Endothelial cell (in vitro differentiated cells): ENCODE data around the gene HIRIP3. TPM values are rescaled to one million over a fixed set of nuclear protein-coding genes. Genes with fewer than 3 reads are reported as not detected.
A peak's percentile ranks its signal among the peaks of the same experiment; 100 is the strongest.
"Not testable (repeated sequence)": the region's sequence is repeated elsewhere in the genome, so short reads cannot be mapped to it uniquely, and the experiment has no call there.

Experiments
- DNase-seq: peaks from one replicate; pipeline ENCODE4 v3.0.0; 2021; ENCODE audit warnings: low spot score
- H3K27ac Mint-ChIP-seq: one replicate; pipeline ENCODE4 v1.8.0; 2021; ENCODE audit warnings: mixed read lengths, inconsistent platforms; ENCODE audit not compliant: unreplicated experiment
- H3K27me3 Mint-ChIP-seq: one replicate; pipeline ENCODE4 v1.8.0; 2021; ENCODE audit warnings: mild to moderate bottlenecking, moderate library complexity, mixed read lengths, inconsistent platforms; ENCODE audit not compliant: unreplicated experiment
- H3K36me3 Mint-ChIP-seq: one replicate; pipeline ENCODE4 v1.8.0; 2021; ENCODE audit warnings: mild to moderate bottlenecking, low read depth, mixed read lengths, inconsistent platforms; ENCODE audit not compliant: unreplicated experiment
- H3K4me1 Mint-ChIP-seq: one replicate; pipeline ENCODE4 v1.8.0; 2021; ENCODE audit warnings: mild to moderate bottlenecking, mixed read lengths, inconsistent platforms; ENCODE audit not compliant: unreplicated experiment
- H3K4me3 Mint-ChIP-seq: one replicate; pipeline ENCODE4 v1.8.0; 2021; ENCODE audit warnings: mild to moderate bottlenecking, mixed read lengths, inconsistent platforms; ENCODE audit not compliant: unreplicated experiment
- H3K9me3 Mint-ChIP-seq: one replicate; pipeline ENCODE4 v1.8.0; 2021; ENCODE audit warnings: mixed read lengths, inconsistent platforms; ENCODE audit not compliant: unreplicated experiment
- CTCF ChIP-seq: fragments of 200-600 bp; sonication (generic); IDR thresholded peaks from one replicate; pipeline ENCODE4 v1.5.0; 2021; ENCODE audit warnings: antibody characterized with exemption; ENCODE audit not compliant: unreplicated experiment
- total RNA-seq: library from RNA; stranded (reverse); fragmentation: NEBNext Ultra II Directional; extraction: Animal tissue kit (Norgen Biotek cat#: 25700); gene quantifications from one replicate; pipeline ENCODE4 v1.2.1, GENCODE V29; 2021; ENCODE audit not compliant: unreplicated experiment

HIRIP3 gene
- total RNA-seq, 1 donor from 2014 or later = 5.2 TPM

GRCh38 chr16:30017277-30017656, 21.9 kb upstream of the HIRIP3 start:
- no peak for DNase-seq
- H3K36me3 Mint-ChIP-seq = peaks cover 4% of the 10 kb centered on the region
- H3K27ac Mint-ChIP-seq = no peak overlapping the region
- H3K9me3 Mint-ChIP-seq = no peaks in the 10 kb centered on the region
- no peak for TF ChIP-seq CTCF
- no peak overlapping the region for H3K4me3 Mint-ChIP-seq
- peaks cover 3% of the 10 kb centered on the region for H3K4me1 Mint-ChIP-seq
- peaks cover 9% of the 10 kb centered on the region for H3K27me3 Mint-ChIP-seq

GRCh38 chr16:30016555-30017276, 21.3 kb upstream of the HIRIP3 start:
- no peak for TF ChIP-seq CTCF
- Mint-ChIP-seq H3K4me1 (peaks cover 8% of the 10 kb centered on the region), H3K27me3 (peaks cover 15% of the 10 kb centered on the region), H3K27ac (no peak overlapping the region), H3K36me3 (peaks cover 8% of the 10 kb centered on the region), H3K9me3 (no peaks in the 10 kb centered on the region), H3K4me3 (no peak overlapping the region)
- DNase-seq = no peak

DNA sequence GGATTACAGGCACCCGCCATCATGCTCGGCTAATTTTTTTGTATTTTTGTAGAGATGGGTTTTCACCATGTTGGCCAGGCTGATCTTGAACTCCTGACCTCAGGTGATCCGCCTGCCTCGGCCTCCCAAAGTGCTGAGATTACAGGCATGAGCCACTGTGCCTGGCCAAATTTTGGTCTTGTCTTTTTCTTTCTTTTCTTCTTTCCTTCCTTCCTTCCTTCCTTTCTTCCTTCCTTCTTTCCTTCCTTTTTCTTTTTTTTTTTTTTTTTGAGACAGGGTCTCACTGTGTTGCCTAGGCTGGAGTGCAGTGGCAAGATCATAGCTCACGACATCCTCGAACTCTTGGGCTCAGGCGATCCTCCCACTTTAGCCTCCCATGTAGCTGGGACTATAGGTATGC, 20.0 kb upstream of the HIRIP3 start:
- not testable (repeated sequence) for DNase-seq, H3K36me3 Mint-ChIP-seq, H3K4me1 Mint-ChIP-seq, H3K9me3 Mint-ChIP-seq, H3K4me3 Mint-ChIP-seq, H3K27ac Mint-ChIP-seq
- H3K27me3 Mint-ChIP-seq = peaks cover 15% of the 10 kb centered on the region

DNA sequence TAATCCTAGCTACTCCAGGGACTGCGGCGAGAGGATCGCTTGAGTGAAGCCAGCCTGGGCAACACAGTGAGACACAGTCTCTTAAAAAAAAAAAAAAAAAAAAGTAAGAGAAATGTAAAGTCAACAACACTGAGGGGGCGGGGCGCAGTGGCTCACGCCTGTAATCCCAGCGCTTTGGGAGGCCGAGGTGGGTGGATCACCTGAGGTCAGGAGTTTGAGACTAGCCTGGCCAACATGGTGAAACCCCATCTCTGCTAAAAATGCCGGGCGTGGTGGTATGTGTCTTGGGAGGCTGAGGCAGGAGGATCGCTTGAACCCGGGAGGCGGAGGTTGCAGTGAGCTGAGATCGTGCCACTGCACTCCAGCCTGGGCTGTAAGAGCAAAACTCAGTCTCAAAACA, 17.2 kb upstream of the HIRIP3 start:
- H3K27ac Mint-ChIP-seq, H3K4me3 Mint-ChIP-seq, H3K36me3 Mint-ChIP-seq, DNase-seq, H3K4me1 Mint-ChIP-seq, H3K9me3 Mint-ChIP-seq: not testable (repeated sequence)
- peaks cover 22% of the 10 kb centered on the region for H3K27me3 Mint-ChIP-seq

GRCh38 chr16:30011714-30012504, 16.5 kb upstream of the HIRIP3 start:
- H3K4me3 Mint-ChIP-seq = peak overlapping the region; percentile 92
- peak overlapping the region; percentile 74 for H3K27ac Mint-ChIP-seq
- no peak for TF ChIP-seq CTCF
- DNase-seq = peak; percentile 9
- H3K9me3 Mint-ChIP-seq = no peaks in the 10 kb centered on the region
- H3K4me1 Mint-ChIP-seq = peaks cover 10% of the 10 kb centered on the region
- peaks cover 4% of the 10 kb centered on the region for H3K36me3 Mint-ChIP-seq
- peaks cover 20% of the 10 kb centered on the region for H3K27me3 Mint-ChIP-seq
